Activated CD8-positive, alpha-beta memory T cell treated with anti-CD3 and anti-CD28 coated beads for 4 hours (primary cell): ENCODE results near the gene SELENOM.
"Not testable (repeated sequence)": the region's sequence is repeated elsewhere in the genome, so short reads cannot be mapped to it uniquely, and the experiment has no call there.

Experiments
- DNase-seq, 2 donors: peaks; one replicate each; pipeline ENCODE4 v3.0.0-alpha.2; 2020; ENCODE audit warnings: low read depth in 2 of 2

The SELENOM gene

DNA sequence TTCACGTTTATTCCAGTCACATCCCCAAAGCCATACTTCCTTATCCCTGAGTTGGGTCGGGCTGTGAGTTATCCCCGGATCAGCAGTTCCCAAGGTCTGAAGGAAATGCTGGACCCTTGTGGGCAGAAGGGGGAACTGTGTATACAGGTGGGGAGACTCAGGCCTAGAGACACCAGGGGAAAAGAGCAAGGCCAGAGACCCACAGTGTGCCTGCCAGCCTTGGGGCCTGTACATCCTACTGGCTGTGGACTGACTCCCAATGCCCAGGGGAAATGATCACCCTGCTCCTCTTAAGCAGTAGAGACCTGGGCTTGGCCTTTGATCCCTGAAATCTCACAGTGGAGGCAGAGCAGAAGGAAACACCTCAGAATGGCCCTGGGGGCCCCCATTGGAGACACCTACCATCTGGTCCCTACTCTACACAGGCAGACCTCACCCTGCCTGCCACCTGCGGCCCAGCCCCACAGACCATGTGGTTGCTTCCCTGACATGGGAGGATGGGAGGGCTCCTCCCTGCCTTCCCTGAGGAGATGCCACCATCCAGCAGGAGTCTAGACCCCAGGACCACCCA lies 1.3 kb downstream of the SELENOM start:
- no peak for DNase-seq

GRCh38 chr22:31105282-31105929 lies 2.0 kb downstream of the SELENOM start:
- DNase-seq, result no peak

DNA sequence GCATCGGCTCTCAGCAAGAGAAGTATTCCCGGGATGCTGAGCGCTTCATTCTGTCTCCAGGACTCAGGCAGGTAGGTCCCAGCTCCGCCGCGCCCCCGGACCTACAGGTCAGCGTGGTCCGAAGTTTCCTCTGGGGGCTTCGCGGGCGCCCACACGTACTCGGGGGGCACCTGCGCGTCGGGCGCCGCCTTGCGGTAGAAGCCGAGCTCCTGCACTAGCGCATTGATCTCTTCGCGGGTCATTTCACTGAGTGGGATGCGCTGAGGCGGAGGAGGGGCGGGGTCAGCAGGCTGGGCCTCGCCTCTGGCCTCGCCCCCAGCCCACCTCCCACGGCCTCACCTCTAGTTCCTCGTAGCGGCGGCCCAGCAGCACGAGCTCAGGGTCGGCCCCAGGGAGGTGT lies 2.5 kb downstream of the SELENOM start:
- no peak for DNase-seq

- DNase-seq, result no peak
Observed at GRCh38 chr22:31103899-31104694, 3.3 kb downstream of the SELENOM start.

GRCh38 chr22:31103111-31103510 lies 4.3 kb downstream of the SELENOM start:
- no peak for DNase-seq

GRCh38 chr22:31102441-31103081 lies 4.8 kb downstream of the SELENOM start:
- DNase-seq, result no peak

DNA sequence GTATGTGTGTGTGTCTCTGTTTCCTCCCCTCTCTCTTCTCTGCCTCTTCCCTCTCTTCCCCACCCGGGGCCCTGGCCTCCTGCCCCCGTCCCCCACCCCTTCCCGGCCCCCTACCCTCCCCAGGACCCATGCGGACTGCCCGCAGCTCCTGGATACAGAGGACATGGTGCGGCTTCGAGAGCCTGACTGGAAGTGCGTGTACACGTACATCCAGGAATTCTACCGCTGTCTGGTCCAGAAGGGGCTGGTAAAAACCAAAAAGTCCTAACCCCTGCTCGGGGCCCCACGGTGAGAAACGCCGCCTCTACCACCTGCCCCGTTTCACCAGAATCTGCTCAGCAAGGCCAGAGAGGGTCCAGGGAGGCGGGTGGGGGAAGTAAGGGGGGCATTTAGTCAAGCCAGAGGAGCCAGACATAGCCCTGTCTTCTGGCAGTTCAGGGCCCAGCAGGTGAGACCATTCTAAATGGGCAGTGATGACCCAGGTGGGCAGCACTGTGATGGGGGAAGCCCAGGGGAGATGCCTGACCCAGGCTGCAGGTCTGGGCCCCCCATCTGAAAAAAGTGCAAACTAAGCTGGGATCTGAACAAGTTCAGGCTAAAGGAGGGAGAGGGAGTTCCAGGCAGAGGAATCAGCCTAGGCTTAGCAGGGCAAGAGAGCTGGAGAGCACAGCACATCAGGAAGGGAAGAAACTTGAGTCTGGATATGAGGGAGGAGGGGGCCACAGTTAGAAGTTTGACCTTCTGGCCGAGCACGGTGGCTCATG lies 6.4 kb downstream of the SELENOM start:
- DNase-seq, result no peak

DNA sequence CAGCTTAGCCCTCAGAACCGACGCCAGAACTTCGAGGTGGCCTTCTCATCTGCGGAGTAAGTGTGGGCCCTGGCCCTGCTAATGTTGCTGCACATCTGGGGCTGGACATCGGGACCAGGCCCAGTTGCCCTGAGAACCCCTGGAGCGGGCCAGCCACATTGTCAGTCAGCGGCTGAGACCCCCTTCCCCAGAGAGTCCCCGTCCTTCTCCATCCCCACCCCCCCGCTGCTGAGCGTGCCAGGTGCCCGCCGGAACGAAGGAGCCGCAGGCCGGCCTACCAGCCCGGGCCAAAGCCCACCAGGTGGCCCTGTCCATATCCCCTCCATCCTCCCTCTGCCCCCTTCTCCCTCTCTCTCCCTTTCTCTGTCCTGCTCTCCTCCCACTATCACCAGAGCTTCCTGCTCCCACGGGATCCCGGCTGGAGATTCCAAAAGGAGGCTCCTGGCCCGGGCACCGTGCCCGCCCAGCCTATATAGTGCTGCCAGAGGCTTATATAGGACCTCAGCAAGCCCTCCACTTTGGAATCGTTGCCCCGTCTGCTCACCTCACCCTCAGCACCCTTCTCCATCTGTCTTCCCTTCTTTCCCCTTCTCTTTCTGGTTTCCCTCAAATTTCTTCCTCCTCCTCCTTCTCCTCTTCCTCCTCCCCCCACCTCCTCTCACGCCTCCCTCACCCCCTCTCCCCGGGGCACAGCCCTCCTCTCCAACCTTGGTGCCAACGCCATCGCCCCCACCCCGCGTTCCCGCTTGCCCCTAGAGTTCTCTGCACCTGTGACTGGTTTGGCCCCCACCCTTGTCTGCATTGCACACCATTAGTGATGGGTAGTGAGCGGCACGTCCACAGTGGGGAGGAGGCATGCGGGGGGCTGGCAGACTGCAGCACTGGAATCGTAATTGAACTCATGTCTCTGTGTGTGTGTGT lies 7.3 kb downstream of the SELENOM start:
- no peak for DNase-seq

- no peak for DNase-seq
Observed at GRCh38 chr22:31099386-31099785, 8.0 kb downstream of the SELENOM start.

- DNase-seq, result no peak
Observed at GRCh38 chr22:31098632-31099110, 8.7 kb downstream of the SELENOM start.

DNA sequence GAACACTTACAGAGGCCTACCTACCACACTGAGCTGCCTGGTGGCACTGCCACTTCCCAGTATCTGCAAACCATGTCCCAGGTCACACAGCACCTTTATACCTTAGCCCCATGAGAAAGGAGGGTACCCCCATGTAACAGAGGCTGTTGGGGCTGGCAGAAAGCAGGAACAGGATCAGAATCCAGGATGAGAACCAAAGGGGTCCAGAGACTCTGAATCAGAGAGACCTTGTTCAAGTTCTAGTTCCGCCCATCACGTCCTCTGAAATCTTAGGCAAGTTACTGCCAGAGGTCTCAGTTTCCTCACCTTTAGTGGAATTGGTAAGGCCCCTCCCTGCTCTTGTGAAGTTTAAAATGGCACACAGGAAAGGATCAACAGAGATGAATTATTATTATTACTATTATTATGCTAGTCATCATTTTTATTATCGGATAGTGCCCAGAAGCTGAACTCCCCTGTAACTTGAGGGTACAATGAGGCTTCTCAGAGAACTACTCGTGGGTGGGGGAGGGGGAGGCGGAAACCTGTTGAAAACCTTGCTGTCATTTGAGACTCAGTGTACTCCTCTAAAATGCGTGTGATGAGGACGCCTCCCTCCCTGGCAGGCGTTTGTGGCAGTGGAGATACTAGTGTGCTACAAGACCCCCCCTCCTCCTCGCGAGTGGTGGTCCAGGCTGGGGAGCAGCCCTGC lies 9.3 kb downstream of the SELENOM start:
- DNase-seq, result no peak

- DNase-seq, result not testable (repeated sequence)
Observed at GRCh38 chr22:31097539-31097938, 9.8 kb downstream of the SELENOM start.

- DNase-seq, result no peak
Observed at GRCh38 chr22:31096657-31097279, 10.6 kb downstream of the SELENOM start.

- DNase-seq, result no peak
Observed at GRCh38 chr22:31095637-31096249, 11.6 kb downstream of the SELENOM start.

DNA sequence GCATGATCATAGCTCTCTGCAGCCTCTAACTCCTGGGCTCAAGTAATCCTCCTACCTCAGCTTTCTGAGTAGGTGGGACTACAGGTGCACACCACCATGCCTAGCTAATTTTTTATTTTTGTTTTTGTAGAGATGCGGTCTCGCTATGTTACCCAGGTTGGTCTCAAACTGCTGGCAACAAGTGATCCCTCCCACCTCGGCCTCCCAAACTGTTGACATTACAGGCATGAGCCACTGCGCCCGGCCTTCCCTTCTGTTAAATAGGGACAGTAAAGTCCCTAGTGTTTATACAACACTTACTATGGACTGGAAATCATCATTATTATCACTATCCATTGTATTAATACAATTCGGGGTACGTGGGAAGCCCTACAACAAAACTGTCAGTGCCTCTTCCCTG lies 12.6 kb downstream of the SELENOM start:
- DNase-seq, result no peak

DNA sequence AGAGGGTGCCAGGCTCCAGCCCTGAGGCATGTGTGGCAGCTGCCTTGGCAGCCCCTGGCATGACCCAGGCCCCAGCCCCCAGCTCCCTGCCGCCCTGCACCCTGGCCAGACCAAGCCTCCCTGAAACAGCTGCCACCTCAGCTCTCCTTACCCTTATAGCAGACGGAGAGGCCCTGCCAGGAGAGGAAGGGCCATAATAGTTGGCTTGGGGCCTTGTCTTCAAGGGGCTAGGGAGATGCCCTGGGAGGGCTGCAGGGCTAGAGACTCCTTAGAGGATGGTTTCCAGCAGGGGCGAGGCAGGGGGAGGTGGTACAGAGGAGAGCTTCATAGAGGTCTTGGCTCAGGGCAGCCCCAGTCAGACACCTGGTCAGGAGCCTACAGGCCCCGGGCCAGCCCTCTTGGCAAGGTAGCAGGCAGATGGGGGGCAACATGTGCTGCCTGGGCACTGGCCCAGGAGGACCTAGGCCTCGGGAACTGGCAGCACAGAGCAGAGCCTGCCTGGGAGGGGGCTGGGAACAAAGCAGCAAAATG lies 13.3 kb downstream of the SELENOM start:
- DNase-seq, result no peak

DNA sequence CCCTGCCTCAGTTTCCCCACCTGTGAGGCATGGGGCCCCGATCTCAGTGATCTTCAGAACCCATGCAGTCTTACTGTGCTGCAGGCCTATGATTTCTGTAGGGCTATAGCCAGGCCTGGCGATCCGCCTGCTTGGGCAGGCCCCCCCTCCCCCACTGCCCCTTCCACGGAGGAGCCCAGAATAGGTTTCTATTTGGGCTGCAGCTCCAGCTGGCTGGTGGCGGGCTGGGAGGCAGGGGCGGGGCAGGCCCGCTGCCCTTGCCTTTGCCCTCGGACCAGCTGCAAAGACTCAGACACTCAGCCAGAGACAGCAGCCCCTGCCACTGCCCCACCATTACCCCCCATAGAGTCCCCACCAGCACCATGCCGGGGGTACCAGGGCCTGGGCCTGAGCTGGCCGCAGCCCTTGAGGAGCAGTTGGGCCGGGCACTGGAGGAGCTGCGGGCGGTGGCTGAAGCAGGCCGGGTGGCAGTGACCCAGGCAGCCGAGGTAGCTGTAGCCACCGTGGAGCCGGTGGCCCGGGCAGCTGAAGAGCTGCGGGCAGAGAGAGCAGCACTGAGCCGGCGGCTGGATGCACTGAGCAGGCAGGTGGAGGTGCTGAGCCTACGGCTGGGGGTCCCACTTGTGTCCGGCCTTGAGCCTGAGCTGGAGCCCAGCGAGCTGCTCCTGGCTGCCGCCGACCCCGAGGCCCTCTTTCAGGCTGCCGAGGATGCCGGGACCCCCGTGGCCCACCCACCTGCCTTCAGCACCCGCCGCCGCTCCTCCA lies 14.1 kb downstream of the SELENOM start:
- no peak for DNase-seq

GRCh38 chr22:31092161-31092560 lies 15.2 kb downstream of the SELENOM start:
- no peak for DNase-seq
